PC-9 (cell line): ENCODE measurements around the gene LRMDA.

Source experiments
- CTCF ChIP-seq: fragments of 200-600 bp; sonication (generic); conservative IDR thresholded peaks from 2 replicates; pipeline ENCODE4 v1.6.1; 2017; ENCODE audit warnings: mixed run types, antibody characterized with exemption, mild to moderate bottlenecking, moderate library complexity
- EZH2 ChIP-seq: fragments of 200-600 bp; sonication (generic); IDR thresholded peaks from 2 replicates; pipeline ENCODE4 v1.8.0; 2017; ENCODE audit warnings: antibody characterized with exemption, low read depth

- TF ChIP-seq CTCF (no peak), EZH2 (no peak)
Observed at GRCh38 chr10:75630746-75631145, 199.3 kb downstream of the LRMDA start.
